ENCODE measurements around the gene MEI1. TPM values are rescaled to one million over a fixed set of nuclear protein-coding genes. Genes with fewer than 3 reads are reported as not detected.

Gene MEI1
- total RNA-seq, 1 experiment from 2014 or later = not detected

GRCh38 chr22:41838842-41839618 lies 139.7 kb downstream of the MEI1 start:
- Mint-ChIP-seq H3K36me3 (ENCODE audit: insufficient read depth, unreplicated experiment) (peaks cover 57% of the 10 kb centered on the region), H3K27ac (ENCODE audit: unreplicated experiment) (peak overlapping the region; percentile 37), H3K4me3 (ENCODE audit: unreplicated experiment) (peak overlapping the region; percentile 6), H3K4me1 (ENCODE audit: low read depth, unreplicated experiment) (peaks cover 37% of the 10 kb centered on the region), H3K9me3 (ENCODE audit: unreplicated experiment) (no peaks in the 10 kb centered on the region), H3K27me3 (ENCODE audit: insufficient read depth, unreplicated experiment) (no peaks in the 10 kb centered on the region)
- peaks cover 55% of the 10 kb centered on the region for H3K4me1 ChIP-seq
- TF ChIP-seq CTCF (IDR thresholded peaks at IDR 0.05; ENCODE audit: insufficient read depth in 1 of 2, low read depth in 1 of 2, low read length in 1 of 2, severe bottlenecking in 1 of 2, unreplicated experiment in 1 of 2) = no peak
- no peak overlapping the region for H3K4me3 ChIP-seq (ENCODE audit: low read depth, low read length)
- DNase-seq = no peak
- BruUV-seq (replicated peaks) = no TSS peak
- CTCF ChIA-PET = interaction anchor here (0.8 kb wide), 1 partner anchor 39 kb away, joined by 3 read pairs; no protein-coding TSS in a partner anchor
- intact Hi-C loops (cut with micrococcal nuclease; ENCODE audit: unreplicated experiment) = no loop called here
- POLR2A ChIA-PET = interaction anchor here (0.6 kb wide), 1 partner anchor 17 kb away, joined by 3 read pairs; no protein-coding TSS in a partner anchor
- no peaks in the 10 kb centered on the region for H3K9me3 ChIP-seq
- H3K27me3 ChIP-seq (replicated peaks; ENCODE audit: control insufficient read depth, insufficient read depth, low read length) = no peaks in the 10 kb centered on the region
- peaks cover 2% of the 10 kb centered on the region for H3K36me3 ChIP-seq (ENCODE audit: control insufficient read depth, insufficient read depth, low read length)

GRCh38 chr22:41840216-41840615 lies 140.9 kb downstream of the MEI1 start:
- TF ChIP-seq CTCF (IDR thresholded peaks at IDR 0.05; ENCODE audit: insufficient read depth in 1 of 2, low read depth in 1 of 2, low read length in 1 of 2, severe bottlenecking in 1 of 2, unreplicated experiment in 1 of 2) = no peak
- CTCF ChIA-PET = no interaction called here
- Histone ChIP-seq H3K9me3 (no peaks in the 10 kb centered on the region), H3K4me3 (ENCODE audit: low read depth, low read length) (no peak overlapping the region), H3K27me3 (replicated peaks; ENCODE audit: control insufficient read depth, insufficient read depth, low read length) (no peaks in the 10 kb centered on the region), H3K4me1 (peaks cover 66% of the 10 kb centered on the region), H3K36me3 (ENCODE audit: control insufficient read depth, insufficient read depth, low read length) (peaks cover 2% of the 10 kb centered on the region)
- POLR2A ChIA-PET = no interaction called here
- H3K27me3 Mint-ChIP-seq (ENCODE audit: insufficient read depth, unreplicated experiment) = no peaks in the 10 kb centered on the region
- BruUV-seq (replicated peaks) = no TSS peak
- no peak for DNase-seq
- peak overlapping the region; percentile 89 for H3K27ac Mint-ChIP-seq (ENCODE audit: unreplicated experiment)
- no peak overlapping the region for H3K4me3 Mint-ChIP-seq (ENCODE audit: unreplicated experiment)
- H3K9me3 Mint-ChIP-seq (ENCODE audit: unreplicated experiment) = no peaks in the 10 kb centered on the region
- intact Hi-C loops (cut with micrococcal nuclease; ENCODE audit: unreplicated experiment) = no loop called here
- H3K36me3 Mint-ChIP-seq (ENCODE audit: insufficient read depth, unreplicated experiment) = peaks cover 55% of the 10 kb centered on the region
- peaks cover 43% of the 10 kb centered on the region for H3K4me1 Mint-ChIP-seq (ENCODE audit: low read depth, unreplicated experiment)

- ChIA-PET CTCF (no interaction called here), POLR2A (interaction anchor here (2.9 kb wide), 1 partner anchor 9 kb away, joined by 14 read pairs; the partner anchor contains the start of gene SREBF2)
- intact Hi-C loops (cut with micrococcal nuclease; ENCODE audit: unreplicated experiment) = no loop called here
- BruUV-seq (replicated peaks) = no TSS peak
- peaks cover 71% of the 10 kb centered on the region for H3K4me1 ChIP-seq
- no peaks in the 10 kb centered on the region for H3K27me3 ChIP-seq (replicated peaks; ENCODE audit: control insufficient read depth, insufficient read depth, low read length)
- Mint-ChIP-seq H3K9me3 (ENCODE audit: unreplicated experiment) (no peaks in the 10 kb centered on the region), H3K4me3 (ENCODE audit: unreplicated experiment) (peak overlapping the region; percentile 37), H3K27ac (ENCODE audit: unreplicated experiment) (peak overlapping the region; percentile 89), H3K27me3 (ENCODE audit: insufficient read depth, unreplicated experiment) (no peaks in the 10 kb centered on the region), H3K4me1 (ENCODE audit: low read depth, unreplicated experiment) (peaks cover 52% of the 10 kb centered on the region), H3K36me3 (ENCODE audit: insufficient read depth, unreplicated experiment) (peaks cover 56% of the 10 kb centered on the region)
- no peaks in the 10 kb centered on the region for H3K9me3 ChIP-seq
- H3K4me3 ChIP-seq (ENCODE audit: low read depth, low read length) = no peak overlapping the region
- DNase-seq = peak in 1 of 2 experiments; percentile 69
- no peak for TF ChIP-seq CTCF (IDR thresholded peaks at IDR 0.05; ENCODE audit: insufficient read depth in 1 of 2, low read depth in 1 of 2, low read length in 1 of 2, severe bottlenecking in 1 of 2, unreplicated experiment in 1 of 2)
- peaks cover 2% of the 10 kb centered on the region; the same call in 1 of the 2 replicates for H3K36me3 ChIP-seq (ENCODE audit: control insufficient read depth, insufficient read depth, low read length)
Measured at GRCh38 chr22:41841085-41841712, 141.9 kb downstream of the MEI1 start.
